Bronchial epithelial cell (primary cell): ENCODE data around the gene SGK1. TPM values are rescaled to one million over a fixed set of nuclear protein-coding genes. Genes with fewer than 3 reads are reported as not detected.
"Not testable (repeated sequence)": the region's sequence is repeated elsewhere in the genome, so short reads cannot be mapped to it uniquely, and the experiment has no call there.

Experiments used
- DNase-seq: peaks from one replicate; pipeline ENCODE4 v3.0.0-alpha.2; 2010; ENCODE audit warnings: low read depth
- FAIRE-seq: peaks from 2 replicates; lab custom pipeline; 2011; peaks lifted over from hg19 to GRCh38; lab: Jason Lieb, UNC
- H3K27me3 ChIP-seq: 2 replicates; pipeline ENCODE4 v1.5.1; 2011; ENCODE audit warnings: low read length; ENCODE audit not compliant: control insufficient read depth, insufficient read depth
- H3K36me3 ChIP-seq: 2 replicates; pipeline ENCODE4 v1.5.1; 2011; ENCODE audit warnings: low read length; ENCODE audit not compliant: control insufficient read depth, insufficient read depth
- H3K4me3 ChIP-seq: 2 replicates; pipeline ENCODE4 v1.5.1; 2011; ENCODE audit warnings: mild to moderate bottlenecking, low read depth, low read length, control low read depth
- CTCF ChIP-seq: IDR thresholded peaks from 2 replicates; pipeline ENCODE4 v1.5.1; 2011; ENCODE audit warnings: mild to moderate bottlenecking, moderate library complexity, low read length, control low read depth, inconsistent platforms; ENCODE audit not compliant: insufficient read depth, severe bottlenecking
- total RNA-seq: library from RNA; depleted of rRNA; stranded (reverse); fragments of >200 nt; gene quantifications from 2 replicates; pipeline ENCODE4 v1.2.1, GENCODE V29; 2014

Gene SGK1
- total RNA-seq, 1 donor from 2014 or later, result 13.4 TPM

GRCh38 chr6:134211297-134211696 is 106.6 kb downstream of the SGK1 start:
- no peaks in the 10 kb centered on the region for H3K27me3 ChIP-seq
- no peak overlapping the region for H3K4me3 ChIP-seq
- no peak for DNase-seq
- no peak for FAIRE-seq
- no peaks in the 10 kb centered on the region for H3K36me3 ChIP-seq
- no peak for TF ChIP-seq CTCF

- TF ChIP-seq CTCF, result no peak
- no peaks in the 10 kb centered on the region for H3K27me3 ChIP-seq
- no peak for FAIRE-seq
- DNase-seq, result no peak
- H3K36me3 ChIP-seq, result no peaks in the 10 kb centered on the region
- H3K4me3 ChIP-seq, result no peak overlapping the region
Measured at GRCh38 chr6:134207421-134207820, 110.5 kb downstream of the SGK1 start.

GRCh38 chr6:134205366-134205765 is 112.5 kb downstream of the SGK1 start:
- no peak for FAIRE-seq
- Histone ChIP-seq H3K36me3 (no peaks in the 10 kb centered on the region), H3K27me3 (no peaks in the 10 kb centered on the region), H3K4me3 (no peak overlapping the region)
- no peak for TF ChIP-seq CTCF
- no peak for DNase-seq

- not testable (repeated sequence) for H3K36me3 ChIP-seq
Measured at GRCh38 chr6:134204759-134205158, 113.2 kb downstream of the SGK1 start.

GRCh38 chr6:134204031-134204430 is 113.9 kb downstream of the SGK1 start:
- FAIRE-seq, result no peak

More at GRCh38 chr6:134204759-134205158, 113.2 kb downstream of the SGK1 start:
- not testable (repeated sequence) for DNase-seq, H3K27me3 ChIP-seq, FAIRE-seq, H3K4me3 ChIP-seq

GRCh38 chr6:134201716-134202115 is 116.2 kb downstream of the SGK1 start:
- FAIRE-seq (no peak), DNase-seq (no peak)
- Histone ChIP-seq H3K36me3 (no peaks in the 10 kb centered on the region), H3K27me3 (no peaks in the 10 kb centered on the region), H3K4me3 (no peak overlapping the region)
- TF ChIP-seq CTCF, result no peak

More at GRCh38 chr6:134204031-134204430, 113.9 kb downstream of the SGK1 start:
- Histone ChIP-seq H3K36me3 (no peaks in the 10 kb centered on the region), H3K27me3 (no peaks in the 10 kb centered on the region), H3K4me3 (no peak overlapping the region)
- TF ChIP-seq CTCF, result no peak
- no peak for DNase-seq
